CD4-positive, alpha-beta T cell treated with Interleukin-10 for 1 hour (primary cell): Measurements from ENCODE around the gene MESP1.

Experiments
- DNase-seq: peaks from one replicate; pipeline ENCODE4 v3.0.0-alpha.2; 2020

The MESP1 gene

GRCh38 chr15:89755701-89756100 is 4.7 kb upstream of the MESP1 start:
- DNase-seq = no peak

GRCh38 chr15:89754361-89755154 is 3.5 kb upstream of the MESP1 start:
- DNase-seq = no peak

- DNase-seq = no peak
Measured at GRCh38 chr15:89753855-89754254, 2.8 kb upstream of the MESP1 start.

GRCh38 chr15:89751748-89752147 is 699 bp upstream of the MESP1 start:
- no peak for DNase-seq

- no peak for DNase-seq
Measured at GRCh38 chr15:89749951-89750559, 994 bp downstream of the MESP1 start.

- no peak for DNase-seq
Measured at GRCh38 chr15:89749526-89749925, 1.5 kb downstream of the MESP1 start.

- DNase-seq = no peak
Measured at GRCh38 chr15:89749054-89749453, 2.0 kb downstream of the MESP1 start.

- DNase-seq = no peak
Measured at GRCh38 chr15:89747708-89748682, 3.1 kb downstream of the MESP1 start.

- no peak for DNase-seq
Measured at GRCh38 chr15:89746386-89746780, 4.7 kb downstream of the MESP1 start.

- no peak for DNase-seq
Measured at GRCh38 chr15:89745768-89746167, 5.3 kb downstream of the MESP1 start.

GRCh38 chr15:89745131-89745530 is 5.9 kb downstream of the MESP1 start:
- DNase-seq = no peak

- no peak for DNase-seq
Measured at GRCh38 chr15:89743594-89743993, 7.5 kb downstream of the MESP1 start.

GRCh38 chr15:89743011-89743410 is 8.0 kb downstream of the MESP1 start:
- DNase-seq = no peak

- DNase-seq = peak; percentile 78
Measured at GRCh38 chr15:89740137-89740536, 10.9 kb downstream of the MESP1 start.

GRCh38 chr15:89735773-89736172 is 15.3 kb downstream of the MESP1 start:
- DNase-seq = no peak

GRCh38 chr15:89732451-89733172 is 18.4 kb downstream of the MESP1 start:
- DNase-seq = no peak

- DNase-seq = no peak
Measured at GRCh38 chr15:89731275-89731674, 19.8 kb downstream of the MESP1 start.

GRCh38 chr15:89728254-89728653 is 22.8 kb downstream of the MESP1 start:
- no peak for DNase-seq

GRCh38 chr15:89725064-89725463 is 26.0 kb downstream of the MESP1 start:
- no peak for DNase-seq

- DNase-seq = no peak
Measured at GRCh38 chr15:89724621-89725020, 26.4 kb downstream of the MESP1 start.

GRCh38 chr15:89723031-89723430 is 28.0 kb downstream of the MESP1 start:
- no peak for DNase-seq

- DNase-seq = no peak
Measured at GRCh38 chr15:89714775-89715174, 36.3 kb downstream of the MESP1 start.

- DNase-seq = no peak
Measured at GRCh38 chr15:89707577-89707976, 43.5 kb downstream of the MESP1 start.
